Uterus (tissue), 4 donors: Measurements from ENCODE around the gene PACSIN2. TPM values are rescaled to one million over a fixed set of nuclear protein-coding genes. Genes with fewer than 3 reads are reported as not detected.

ENCODE experiments used
- DNase-seq, 2 donors: peaks; one replicate each; pipeline ENCODE4 v3.0.0-alpha.2; 2019 to 2020
- H3K27ac ChIP-seq, 2 donors: fragments of 200-600 bp; sonication (generic); 1 replicate in 1 of 2; 2 replicates in 1 of 2; pipeline ENCODE4 v1.5.1; 2016 to 2018
- H3K27me3 ChIP-seq, 2 donors: fragments of 200-600 bp; sonication (generic); one replicate each; pipeline ENCODE4 v1.5.1; 2018 to 2019; ENCODE audit warnings: control low read depth in 1 of 2
- H3K36me3 ChIP-seq, 2 donors: fragments of 200-600 bp; sonication (generic); one replicate each; pipeline ENCODE4 v1.5.1; 2019; ENCODE audit warnings: control low read depth in 1 of 2
- H3K4me1 ChIP-seq, 2 donors: fragments of 200-600 bp; sonication (generic); one replicate each; pipeline ENCODE4 v1.5.1; 2018 to 2019; ENCODE audit warnings: control low read depth in 1 of 2
- H3K4me3 ChIP-seq, 2 donors: fragments of 200-600 bp; sonication (generic); 1 replicate in 1 of 2; 2 replicates in 1 of 2; pipeline ENCODE4 v1.5.1; 2018 to 2019; ENCODE audit warnings: mild to moderate bottlenecking in 1 of 2
- H3K9me3 ChIP-seq, 2 donors: fragments of 200-600 bp; sonication (generic); one replicate each; pipeline ENCODE4 v1.5.1; 2019; ENCODE audit warnings: control low read depth in 1 of 2
- CTCF ChIP-seq, 4 experiments: fragments of 200-600 bp in 2 of 4; fragments of 450-650 bp in 2 of 4; sonication (generic) in 2 of 4; IDR thresholded peaks; one replicate each; pipeline ENCODE4 v1.5.1; 2016 to 2019; ENCODE audit warnings: antibody characterized with exemption in 4 of 4, mild to moderate bottlenecking in 2 of 4, moderate library complexity in 1 of 4
- POLR2A ChIP-seq, 2 donors: fragments of 450-650 bp; IDR thresholded peaks; one replicate each; pipeline ENCODE4 v1.6.1; 2016; ENCODE audit warnings: antibody characterized with exemption in 2 of 2, mild to moderate bottlenecking in 1 of 2, moderate library complexity in 1 of 2
- intact Hi-C: fragments of 100-400 bp; cut with DNase I; formaldehyde crosslinking; loops from one replicate; pipeline ENCODE4 v1.15.1; 2023; ENCODE audit warnings: low total_unique reads
- total RNA-seq, 4 donors: library from RNA; depleted of rRNA in 3 of 4; stranded (reverse); fragments of >200 nt in 3 of 4; gene quantifications; one replicate each; pipeline versions ENCODE4 v1.1.0 to v1.2.4, GENCODE V29; 2014 to 2023
- donor health status: DM: yes; HTN: yes; CAD: no.

The PACSIN2 gene
- total RNA-seq, 4 donors from 2014 or later, result 34.4 to 66.1 (median 48.0) TPM

DNA sequence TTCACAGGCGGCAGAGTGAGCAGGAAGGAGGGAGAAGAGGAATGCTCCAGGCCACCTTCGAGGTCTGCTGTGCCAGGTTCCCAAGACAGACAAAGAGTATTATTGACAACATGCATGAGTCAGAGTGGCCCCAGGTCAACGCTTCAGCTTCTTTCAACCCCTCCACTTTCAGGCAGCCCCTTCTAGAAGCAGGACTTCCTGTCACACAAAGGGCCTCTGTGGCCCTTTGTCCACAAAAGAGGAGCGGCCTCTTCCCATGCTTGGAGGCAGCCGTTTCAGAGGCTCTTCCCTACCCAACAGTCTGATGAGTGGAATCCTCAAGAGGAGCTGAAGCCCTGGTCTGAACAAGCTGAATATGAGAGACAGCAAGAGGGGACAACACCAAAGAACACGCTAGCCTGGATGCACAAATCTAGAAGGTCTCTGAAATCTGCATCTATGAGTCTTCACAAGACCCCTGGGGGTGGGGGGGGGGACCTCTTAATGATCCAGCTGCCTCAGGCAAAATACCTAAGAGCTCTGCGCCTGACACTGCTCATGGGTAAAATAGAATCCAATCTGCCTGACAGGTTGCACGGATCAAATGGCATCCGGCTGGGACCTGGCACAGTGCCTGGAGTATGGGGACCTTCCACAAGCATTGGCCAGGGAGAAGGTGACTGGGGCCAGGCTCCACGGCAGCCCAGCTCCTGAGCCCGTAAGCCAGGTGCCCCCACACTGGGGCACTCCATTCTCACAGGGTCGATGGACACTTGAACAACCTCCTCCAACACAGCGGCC lies 67.5 kb downstream of the PACSIN2 start:
- no peak for TF ChIP-seq POLR2A (IDR thresholded peaks at IDR 0.05)
- no peaks in the 10 kb centered on the region for H3K36me3 ChIP-seq
- no peaks in the 10 kb centered on the region for H3K9me3 ChIP-seq
- no peak overlapping the region for H3K27ac ChIP-seq
- DNase-seq, result no peak
- no peak overlapping the region for H3K4me3 ChIP-seq
- intact Hi-C loops, result no loop called here
- H3K27me3 ChIP-seq, result no peaks in the 10 kb centered on the region
- no peaks in the 10 kb centered on the region for H3K4me1 ChIP-seq

- H3K36me3 ChIP-seq, result no peaks in the 10 kb centered on the region
- no peaks in the 10 kb centered on the region for H3K9me3 ChIP-seq
- DNase-seq, result no peak
- H3K27ac ChIP-seq, result peak overlapping the region in 1 of 2 donors; percentile 32
- intact Hi-C loops, result no loop called here
- H3K4me1 ChIP-seq, result no peaks in the 10 kb centered on the region
- no peak for TF ChIP-seq CTCF (IDR thresholded peaks at IDR 0.05)
- no peak for TF ChIP-seq POLR2A (IDR thresholded peaks at IDR 0.05)
- H3K4me3 ChIP-seq, result no peak overlapping the region
- no peaks in the 10 kb centered on the region for H3K27me3 ChIP-seq
Measured at GRCh38 chr22:42946546-42947198, 68.3 kb downstream of the PACSIN2 start.

DNA sequence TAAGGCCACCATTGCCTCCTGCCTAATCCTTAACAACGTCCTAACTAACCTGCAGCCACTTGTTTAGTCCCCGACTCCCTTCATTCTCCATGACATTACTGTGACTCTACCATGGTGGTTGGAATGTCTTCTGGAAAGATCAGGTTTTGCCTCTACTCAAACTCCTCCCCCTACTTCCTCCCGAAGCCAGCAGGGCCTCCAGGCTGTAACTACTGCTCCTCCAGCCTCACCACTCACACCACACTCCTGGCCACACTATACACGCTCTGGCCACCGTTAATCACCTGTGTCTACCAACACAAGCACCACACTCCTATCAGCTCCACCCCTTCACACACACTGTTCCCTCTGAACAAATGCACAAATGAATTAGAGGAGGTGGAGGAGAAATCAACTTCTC lies 69.2 kb downstream of the PACSIN2 start:
- peak overlapping the region; percentile 14 to 40 for H3K27ac ChIP-seq
- H3K9me3 ChIP-seq, result no peaks in the 10 kb centered on the region
- no peak overlapping the region for H3K4me3 ChIP-seq
- DNase-seq, result no peak
- no peaks in the 10 kb centered on the region for H3K27me3 ChIP-seq
- no peaks in the 10 kb centered on the region for H3K36me3 ChIP-seq
- intact Hi-C loops, result no loop called here
- H3K4me1 ChIP-seq, result no peaks in the 10 kb centered on the region
- no peak for TF ChIP-seq POLR2A (IDR thresholded peaks at IDR 0.05)
- TF ChIP-seq CTCF (IDR thresholded peaks at IDR 0.05), result no peak

DNA sequence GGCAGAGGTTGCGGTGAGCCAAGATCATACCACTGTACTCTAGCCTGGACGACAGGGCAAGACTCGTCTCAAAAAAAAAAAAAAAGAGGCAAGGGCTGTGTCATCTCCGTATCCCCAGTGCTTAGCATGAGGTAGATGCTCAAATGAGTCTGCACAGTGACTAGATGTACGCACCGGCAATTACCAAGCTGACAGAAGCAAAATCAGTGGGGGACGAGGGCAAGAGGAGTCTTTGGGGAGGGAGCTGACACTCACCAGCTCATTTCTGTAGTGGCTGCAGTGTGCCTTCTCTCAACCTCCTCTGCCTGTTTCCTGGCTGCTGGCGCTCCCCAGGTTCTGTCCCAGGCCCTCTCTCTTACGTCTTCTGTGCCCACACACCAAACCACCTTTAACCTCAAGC lies 69.9 kb downstream of the PACSIN2 start:
- intact Hi-C loops, result no loop called here
- no peaks in the 10 kb centered on the region for H3K27me3 ChIP-seq
- H3K27ac ChIP-seq, result peak overlapping the region; percentile 14 to 40
- no peaks in the 10 kb centered on the region for H3K36me3 ChIP-seq
- TF ChIP-seq CTCF (IDR thresholded peaks at IDR 0.05) (no peak), POLR2A (IDR thresholded peaks at IDR 0.05) (no peak)
- H3K9me3 ChIP-seq, result no peaks in the 10 kb centered on the region
- H3K4me3 ChIP-seq, result no peak overlapping the region
- peaks cover under 1 to 6% of the 10 kb centered on the region in 2 donors for H3K4me1 ChIP-seq
- no peak for DNase-seq

- Histone ChIP-seq H3K27ac (peak overlapping the region in 1 of 2 donors; percentile 69), H3K27me3 (no peaks in the 10 kb centered on the region), H3K4me3 (no peak overlapping the region), H3K9me3 (no peaks in the 10 kb centered on the region), H3K36me3 (no peaks in the 10 kb centered on the region), H3K4me1 (peaks cover 4 to 10% of the 10 kb centered on the region in 2 donors)
- TF ChIP-seq CTCF (IDR thresholded peaks at IDR 0.05), result no peak
- TF ChIP-seq POLR2A (IDR thresholded peaks at IDR 0.05), result no peak
- intact Hi-C loops, result no loop called here
- no peak for DNase-seq
Measured at GRCh38 chr22:42944409-42944808, 70.5 kb downstream of the PACSIN2 start.
